DMS 273 treated with DMSO at 0.1 percent for 48 hours (cell line): ENCODE data around the gene TTC28.

Experiments
- DNase-seq: peaks from one replicate; lab custom pipeline; 2025; lab: John Stamatoyannopoulos, UW

TTC28 gene

GRCh38 chr22:28440592-28441390, 238.8 kb downstream of the TTC28 start:
- DNase-seq: no peak

DNA sequence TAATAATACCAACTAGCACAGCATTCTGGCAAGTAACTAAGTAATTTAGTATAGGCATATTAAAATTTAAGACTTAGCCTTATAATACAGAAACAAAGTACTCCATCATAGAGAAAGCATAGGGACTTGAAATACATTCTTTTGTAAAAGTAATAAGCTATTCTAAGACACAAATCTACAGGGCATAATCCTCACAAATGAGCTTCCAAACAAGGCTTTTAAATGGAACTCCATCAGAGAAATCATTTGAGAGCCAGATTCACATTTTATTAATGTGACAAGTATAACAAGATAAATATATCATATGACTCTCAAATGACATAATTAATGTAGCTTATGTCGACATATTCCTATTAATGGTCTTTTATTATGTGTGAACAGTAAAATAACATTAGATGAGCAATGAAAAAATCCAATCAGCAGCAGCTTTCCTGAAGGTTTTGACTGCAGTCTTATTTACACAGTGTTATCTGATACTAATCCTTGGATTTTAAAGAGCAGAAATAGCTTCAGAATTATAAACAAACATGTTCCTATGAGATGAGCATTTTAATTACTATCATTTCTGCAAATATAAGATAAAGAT, 241.4 kb downstream of the TTC28 start:
- no peak for DNase-seq

GRCh38 chr22:28435982-28436381, 243.7 kb downstream of the TTC28 start:
- DNase-seq: no peak

DNA sequence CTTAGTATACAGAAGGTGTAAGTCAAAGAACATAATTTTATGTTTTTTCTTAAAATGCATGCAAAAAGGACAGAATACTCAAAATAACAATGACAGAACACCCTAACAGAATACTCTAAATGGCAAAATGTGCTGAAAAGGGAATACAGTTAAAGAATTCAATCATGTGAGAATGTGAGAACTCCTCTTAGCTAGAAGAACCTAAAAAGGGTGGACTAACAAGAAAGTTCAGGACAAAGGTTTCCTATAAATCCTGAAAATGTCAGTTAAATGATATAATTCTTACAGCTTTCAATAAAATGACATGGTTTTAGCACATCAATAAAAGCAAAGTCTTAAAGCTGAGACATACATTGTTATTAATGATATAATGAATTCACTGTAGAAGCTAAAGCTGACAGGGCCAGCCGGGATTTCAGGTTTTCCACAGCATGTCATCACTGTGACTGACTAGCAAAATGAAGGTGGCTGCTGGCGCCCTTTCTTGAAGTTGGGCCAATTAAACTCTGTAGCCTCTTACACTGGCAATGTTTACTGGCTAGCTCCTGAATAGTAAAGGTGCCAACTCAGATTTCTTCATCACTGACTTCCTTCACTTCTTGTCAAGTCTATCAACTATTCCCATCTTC, 244.4 kb downstream of the TTC28 start:
- no peak for DNase-seq

GRCh38 chr22:28430466-28431025, 249.1 kb downstream of the TTC28 start:
- DNase-seq: no peak

GRCh38 chr22:28429711-28430110, 249.9 kb downstream of the TTC28 start:
- DNase-seq: no peak

DNA sequence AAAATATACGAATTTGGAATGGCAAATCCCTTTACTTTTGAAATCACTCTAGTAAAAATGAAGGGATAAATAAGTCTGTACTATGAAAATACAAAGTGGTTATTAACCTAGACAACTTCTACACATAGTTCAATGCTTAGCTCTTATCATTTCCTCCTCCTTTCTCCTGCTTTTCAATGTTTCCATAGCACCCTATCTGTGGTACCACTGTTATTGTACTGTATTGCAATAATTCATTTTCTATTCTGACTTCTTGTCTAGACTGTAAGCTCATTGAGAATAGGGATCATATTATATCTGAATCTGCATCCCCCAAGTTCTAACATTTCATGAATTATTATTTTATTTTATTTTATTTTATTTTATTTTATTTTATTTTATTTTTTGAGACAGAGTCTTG, 251.4 kb downstream of the TTC28 start:
- no peak for DNase-seq

DNA sequence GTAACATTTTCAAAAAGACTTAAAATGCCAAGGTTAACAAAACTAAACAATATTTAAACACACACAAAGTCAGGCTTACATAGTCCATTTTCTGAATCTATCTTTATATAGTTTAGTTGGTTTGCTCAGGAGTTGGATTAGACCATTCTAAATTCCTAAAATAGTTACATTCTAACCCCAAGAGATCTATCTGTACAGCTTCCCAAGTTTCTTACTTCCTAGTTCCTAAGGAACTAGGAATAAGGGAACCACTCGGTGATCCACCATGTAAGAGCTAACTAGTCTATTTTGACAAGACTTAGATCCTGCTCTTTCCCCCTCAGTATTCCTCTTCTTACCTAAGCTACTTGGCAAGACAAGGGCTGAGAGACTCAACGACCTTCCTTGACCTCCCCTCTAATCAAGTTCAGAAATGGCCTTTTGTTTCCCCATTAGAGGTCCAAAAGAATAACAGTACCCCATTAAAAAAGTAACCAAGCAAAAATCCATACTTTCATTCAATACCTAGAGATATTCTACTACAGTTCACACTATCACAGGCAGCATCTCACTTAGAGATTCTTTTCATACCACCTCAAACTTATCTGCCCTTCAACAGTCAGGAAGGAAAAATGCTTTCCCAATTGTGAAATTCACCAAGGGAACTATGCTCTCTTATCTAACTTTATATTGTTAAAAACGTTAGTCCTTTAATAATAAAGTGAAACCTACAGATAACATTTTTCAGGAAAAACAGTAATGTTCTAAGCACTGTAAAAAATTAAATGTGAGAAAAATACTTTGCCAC, 253.1 kb downstream of the TTC28 start:
- no peak for DNase-seq

- DNase-seq: no peak
Observed at GRCh38 chr22:28425211-28425610, 254.4 kb downstream of the TTC28 start.

- no peak for DNase-seq
Observed at GRCh38 chr22:28424427-28425080, 255.1 kb downstream of the TTC28 start.

DNA sequence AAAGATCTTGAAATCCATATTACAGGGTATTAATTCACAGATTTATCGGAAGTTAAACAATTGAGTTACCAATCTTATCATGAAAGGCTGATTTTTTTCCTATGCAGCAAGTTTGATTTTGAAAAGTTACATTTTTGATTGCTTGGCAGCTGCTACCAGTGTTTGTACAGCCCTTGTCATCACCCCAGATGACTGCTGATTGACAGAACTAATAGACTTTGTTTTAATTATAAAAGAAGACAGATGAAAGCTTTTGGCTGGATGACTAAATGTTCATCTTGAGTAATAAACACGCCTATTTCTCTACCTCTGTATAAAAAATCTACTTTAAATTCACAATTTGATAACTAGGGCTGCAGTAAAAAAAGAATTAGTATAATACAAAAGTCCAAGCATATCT, 259.7 kb downstream of the TTC28 start:
- DNase-seq: no peak

GRCh38 chr22:28418008-28418407, 261.6 kb downstream of the TTC28 start:
- DNase-seq: no peak

- no peak for DNase-seq
Observed at GRCh38 chr22:28417431-28417830, 262.2 kb downstream of the TTC28 start.

DNA sequence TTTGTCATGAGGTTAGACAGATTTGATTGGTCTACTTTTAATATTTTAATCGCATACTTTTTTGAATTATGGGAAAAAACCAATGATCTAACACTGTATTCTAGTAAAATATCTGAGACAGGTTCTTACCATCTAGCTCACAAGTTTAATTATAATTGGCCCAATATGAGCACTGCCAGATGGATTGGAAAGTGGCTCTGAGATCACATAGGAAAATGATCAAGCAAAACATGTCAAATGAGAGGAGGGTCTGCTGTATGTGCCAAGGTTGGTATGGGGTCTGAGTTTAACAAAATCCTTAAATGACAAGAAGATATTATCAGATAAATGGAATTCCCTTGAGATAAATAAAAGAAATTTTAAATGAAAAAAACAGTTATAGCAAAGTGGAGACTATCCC, 264.7 kb downstream of the TTC28 start:
- no peak for DNase-seq

- no peak for DNase-seq
Observed at GRCh38 chr22:28413612-28414399, 265.8 kb downstream of the TTC28 start.

- DNase-seq: no peak
Observed at GRCh38 chr22:28412109-28412508, 267.5 kb downstream of the TTC28 start.

DNA sequence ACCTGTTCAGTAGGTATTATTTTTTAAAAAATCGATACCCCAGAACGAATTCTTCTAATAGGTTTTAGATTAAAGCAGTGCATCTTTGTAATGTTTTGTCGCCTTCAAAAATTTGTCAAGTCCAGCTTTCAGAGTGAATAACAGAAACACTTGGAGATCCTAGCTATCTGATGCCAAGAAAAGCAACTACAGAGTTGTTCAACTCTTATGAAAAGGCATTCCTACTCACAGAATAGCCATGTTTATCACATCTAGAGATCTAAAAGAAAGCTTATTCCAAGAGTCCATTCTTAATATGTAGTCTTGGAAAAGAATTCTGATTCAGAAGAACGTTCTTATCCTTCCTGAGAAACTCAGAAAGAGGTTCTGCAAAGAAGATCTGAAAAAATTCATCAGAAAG, 268.5 kb downstream of the TTC28 start:
- DNase-seq: no peak

DNA sequence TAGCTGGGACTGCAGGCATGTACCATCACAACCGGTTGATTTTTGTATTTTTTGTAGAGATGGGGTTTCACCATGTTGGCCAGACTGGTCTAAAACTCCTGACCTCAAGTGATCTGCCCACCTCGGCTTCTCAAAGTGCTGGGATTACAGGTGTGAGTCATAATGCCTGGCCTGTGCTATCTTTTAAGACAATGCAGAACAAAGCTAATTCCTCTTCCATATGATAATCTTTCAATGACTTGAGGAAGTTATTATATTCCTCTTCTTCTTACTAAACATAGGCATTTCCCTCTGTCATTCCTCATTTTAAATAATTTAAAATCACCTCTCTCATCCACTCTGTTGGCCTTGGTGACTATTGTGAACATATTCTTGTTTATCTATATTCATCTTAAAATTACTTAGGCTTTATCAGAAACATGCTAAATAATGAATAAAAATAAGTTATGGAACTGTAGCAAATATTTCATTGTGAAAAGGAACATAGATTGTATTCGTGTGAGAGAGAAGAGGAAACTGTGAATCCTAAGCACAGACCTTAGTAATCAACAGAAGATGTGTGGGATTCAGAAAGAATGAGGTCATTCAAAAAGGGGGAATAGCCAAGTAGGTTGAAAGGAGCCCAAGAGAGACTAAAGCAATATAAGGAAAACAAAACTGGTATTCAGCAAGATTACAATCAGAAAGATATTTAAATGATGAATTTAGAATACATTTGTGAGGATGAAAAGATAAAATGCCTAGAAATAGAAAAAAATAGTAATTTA, 269.4 kb downstream of the TTC28 start:
- DNase-seq: peak; percentile 24

DNA sequence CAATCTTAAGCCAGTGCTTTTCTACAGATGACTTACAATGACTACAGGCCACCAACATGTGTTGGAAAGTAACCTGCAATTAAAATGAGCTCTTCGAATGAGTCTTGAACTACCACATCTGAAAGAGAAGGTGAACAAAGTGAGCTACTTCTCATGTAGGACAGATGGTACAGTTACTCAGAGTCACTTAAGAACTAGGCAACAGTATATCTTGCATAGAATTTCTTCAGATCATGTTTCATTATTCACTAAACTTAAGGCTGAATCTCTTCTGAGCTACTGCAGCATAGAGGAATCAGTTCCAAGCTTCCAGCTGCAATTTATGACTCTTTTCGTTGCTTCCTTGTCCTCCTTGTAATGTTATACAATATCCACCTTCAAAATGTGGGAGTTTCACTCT, 270.9 kb downstream of the TTC28 start:
- peak; percentile 92 for DNase-seq

GRCh38 chr22:28407645-28408044, 272.0 kb downstream of the TTC28 start:
- no peak for DNase-seq
